Trophoblast cell (in vitro differentiated cells and primary cell): ENCODE results near the gene SUPT20H.

Source experiments
- DNase-seq, 2 donors: peaks; one replicate each; pipeline ENCODE4 v3.0.0-alpha.2; 2016
- H2AFZ ChIP-seq: 2 replicates; pipeline ENCODE4 v1.6.1; 2013; ENCODE audit warnings: low read length, moderate library complexity, mild to moderate bottlenecking; ENCODE audit not compliant: insufficient read depth, poor library complexity
- H2AK5ac ChIP-seq: 2 replicates; pipeline ENCODE4 v1.6.1; 2013; ENCODE audit warnings: mild to moderate bottlenecking, low read length
- H2BK120ac ChIP-seq: 2 replicates; pipeline ENCODE4 v1.6.1; 2013; ENCODE audit warnings: low read length, mild to moderate bottlenecking, moderate library complexity; ENCODE audit not compliant: insufficient read depth, poor library complexity
- H2BK12ac ChIP-seq: 2 replicates; pipeline ENCODE4 v1.6.1; 2013; ENCODE audit warnings: mild to moderate bottlenecking, low read length, moderate library complexity
- H2BK5ac ChIP-seq: 2 replicates; pipeline ENCODE4 v1.6.1; 2013; ENCODE audit warnings: low read length, low read depth, moderate library complexity, mild to moderate bottlenecking; ENCODE audit not compliant: poor library complexity
- H3K14ac ChIP-seq: 2 replicates; pipeline ENCODE4 v1.6.1; 2013; ENCODE audit warnings: mild to moderate bottlenecking, low read length
- H3K18ac ChIP-seq: 2 replicates; pipeline ENCODE4 v1.6.1; 2013; ENCODE audit warnings: mild to moderate bottlenecking, low read length
- H3K23ac ChIP-seq: 2 replicates; pipeline ENCODE4 v1.6.1; 2013; ENCODE audit warnings: low read length
- H3K27ac ChIP-seq: 2 replicates; pipeline ENCODE4 v1.5.1; 2013; ENCODE audit warnings: low read depth, mild to moderate bottlenecking, inconsistent platforms, low read length, moderate library complexity
- H3K27me3 ChIP-seq: 2 replicates; pipeline ENCODE4 v1.6.1; 2013; ENCODE audit warnings: inconsistent platforms, mild to moderate bottlenecking, low read length, moderate library complexity; ENCODE audit not compliant: insufficient read depth
- H3K36me3 ChIP-seq, 2 experiments: 1 replicate in 1 of 2; 2 replicates in 1 of 2; pipeline ENCODE4 v1.6.1; 2013; ENCODE audit warnings: low read length in 2 of 2, mild to moderate bottlenecking in 2 of 2, moderate library complexity in 1 of 2; ENCODE audit not compliant: insufficient read depth in 2 of 2, control insufficient read depth in 1 of 2
- H3K4ac ChIP-seq: 2 replicates; pipeline ENCODE4 v1.6.1; 2013; ENCODE audit warnings: low read depth, mild to moderate bottlenecking, low read length, moderate library complexity
- H3K4me1 ChIP-seq, 2 experiments: 1 replicate in 1 of 2; 2 replicates in 1 of 2; pipeline ENCODE4 v1.6.1; 2013; ENCODE audit warnings: low read length in 2 of 2, mild to moderate bottlenecking in 2 of 2, moderate library complexity in 1 of 2; ENCODE audit not compliant: insufficient read depth in 2 of 2, control insufficient read depth in 1 of 2
- H3K4me2 ChIP-seq: 2 replicates; pipeline ENCODE4 v1.6.1; 2013; ENCODE audit warnings: inconsistent platforms, mild to moderate bottlenecking, low read length, moderate library complexity
- H3K4me3 ChIP-seq: 2 replicates; pipeline ENCODE4 v1.5.1; 2013; ENCODE audit warnings: mild to moderate bottlenecking, low read depth, low read length, inconsistent platforms
- H3K79me1 ChIP-seq: one replicate; pipeline ENCODE4 v1.6.1; 2013; ENCODE audit warnings: low read length
- H3K79me2 ChIP-seq: 2 replicates; pipeline ENCODE4 v1.6.1; 2013; ENCODE audit warnings: low read length, mild to moderate bottlenecking; ENCODE audit not compliant: control insufficient read depth, insufficient read depth, poor library complexity
- H3K9ac ChIP-seq: 2 replicates; pipeline ENCODE4 v1.6.1; 2013; ENCODE audit warnings: mild to moderate bottlenecking, low read length
- H3K9me3 ChIP-seq: 2 replicates; pipeline ENCODE4 v1.6.1; 2013; ENCODE audit warnings: low read depth, mild to moderate bottlenecking, control low read depth, inconsistent platforms, low read length; ENCODE audit not compliant: insufficient read depth
- H4K12ac ChIP-seq: 2 replicates; pipeline ENCODE4 v1.6.1; 2013; ENCODE audit warnings: low read depth, mild to moderate bottlenecking, low read length, moderate library complexity
- H4K8ac ChIP-seq: 2 replicates; pipeline ENCODE4 v1.6.1; 2013; ENCODE audit warnings: low read depth, mild to moderate bottlenecking, low read length, moderate library complexity
- H4K91ac ChIP-seq: one replicate; pipeline ENCODE4 v1.6.1; 2013; ENCODE audit warnings: low read depth, mild to moderate bottlenecking, low read length, moderate library complexity
- WGBS: extraction: QIAGEN DNeasy Blood & Tissue Kit; methylation state at CpG from one replicate; pipeline ENCODE4 v1.1.7; 2013; ENCODE audit warnings: missing lambda C conversion rate; ENCODE audit not compliant: insufficient read length, insufficient coverage; ENCODE audit errors: extremely low coverage; 5-methylcytosine and 5-hydroxymethylcytosine counted together

The SUPT20H gene

GRCh38 chr13:37090912-37091311 is 31.4 kb upstream of the SUPT20H start:
- Histone ChIP-seq H3K79me1 (no peaks in the 10 kb centered on the region), H3K79me2 (no peaks in the 10 kb centered on the region), H3K4ac (no peak overlapping the region), H2BK120ac (no peak overlapping the region), H2AFZ (no peak overlapping the region), H3K9ac (no peak overlapping the region), H3K4me3 (no peak overlapping the region), H3K27ac (no peak overlapping the region), H3K18ac (no peak overlapping the region), H4K12ac (no peak overlapping the region), H3K14ac (no peak overlapping the region), H3K36me3 (no peaks in the 10 kb centered on the region), H3K27me3 (no peaks in the 10 kb centered on the region), H4K8ac (no peak overlapping the region), H3K23ac (no peak overlapping the region), H4K91ac (no peak overlapping the region), H3K4me1 (no peaks in the 10 kb centered on the region), H3K9me3 (no peaks in the 10 kb centered on the region), H2BK5ac (no peak overlapping the region), H2AK5ac (no peak overlapping the region), H2BK12ac (no peak overlapping the region), H3K4me2 (no peak overlapping the region)
- no peak for DNase-seq
- WGBS = no CpG with 5 or more reads among the region's 2 CpGs

DNA sequence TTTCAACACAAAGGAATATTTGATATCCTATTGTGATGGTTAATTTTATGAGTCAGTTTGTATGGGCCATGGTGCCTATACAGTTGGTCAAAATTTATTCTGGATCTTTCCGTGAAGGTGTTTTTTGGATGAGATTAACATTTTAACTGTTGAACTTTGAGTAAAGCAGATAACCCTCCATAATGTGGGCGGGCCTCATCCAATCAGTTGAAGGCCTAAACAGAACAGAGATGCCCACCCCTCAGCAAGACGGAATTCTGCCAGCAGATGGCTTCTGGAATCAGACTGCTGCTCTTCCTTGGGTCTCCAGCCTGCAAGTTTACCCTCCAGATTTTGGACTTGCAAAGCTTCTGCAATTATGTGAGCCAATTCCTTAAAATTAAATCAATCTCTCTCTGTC is 30.0 kb upstream of the SUPT20H start:
- DNase-seq = no peak
- Histone ChIP-seq H3K9me3 (no peaks in the 10 kb centered on the region), H3K4me1 (no peaks in the 10 kb centered on the region), H3K27ac (no peak overlapping the region), H3K23ac (no peak overlapping the region), H4K12ac (no peak overlapping the region), H2BK120ac (no peak overlapping the region), H3K4ac (no peak overlapping the region), H4K91ac (no peak overlapping the region), H3K36me3 (no peaks in the 10 kb centered on the region), H4K8ac (no peak overlapping the region), H3K4me2 (no peak overlapping the region), H2BK12ac (no peak overlapping the region), H3K4me3 (no peak overlapping the region), H3K79me1 (no peaks in the 10 kb centered on the region), H3K18ac (no peak overlapping the region), H3K27me3 (no peaks in the 10 kb centered on the region), H3K9ac (no peak overlapping the region), H3K79me2 (no peaks in the 10 kb centered on the region), H2AFZ (no peak overlapping the region), H2AK5ac (no peak overlapping the region), H2BK5ac (no peak overlapping the region), H3K14ac (no peak overlapping the region)
- no CpG with 5 or more reads among the region's 3 CpGs for WGBS

GRCh38 chr13:37087486-37087885 is 28.0 kb upstream of the SUPT20H start:
- Histone ChIP-seq H4K8ac (no peak overlapping the region), H4K12ac (no peak overlapping the region), H3K36me3 (no peaks in the 10 kb centered on the region), H3K18ac (no peak overlapping the region), H3K27ac (no peak overlapping the region), H3K4me3 (no peak overlapping the region), H3K9ac (no peak overlapping the region), H4K91ac (no peak overlapping the region), H3K4me2 (no peak overlapping the region), H3K27me3 (no peaks in the 10 kb centered on the region), H3K79me1 (no peaks in the 10 kb centered on the region), H3K4me1 (no peaks in the 10 kb centered on the region), H3K4ac (no peak overlapping the region), H2AFZ (no peak overlapping the region), H3K14ac (no peak overlapping the region), H3K23ac (no peak overlapping the region), H2BK120ac (no peak overlapping the region), H3K79me2 (no peaks in the 10 kb centered on the region), H2BK12ac (no peak overlapping the region), H2BK5ac (no peak overlapping the region), H3K9me3 (no peaks in the 10 kb centered on the region), H2AK5ac (no peak overlapping the region)
- no peak for DNase-seq
- WGBS = no CpG with 5 or more reads among the region's 2 CpGs

- H4K8ac ChIP-seq = no peak overlapping the region
- no peak overlapping the region for H3K18ac ChIP-seq
- no peak for DNase-seq
- H3K14ac ChIP-seq = no peak overlapping the region
- no peaks in the 10 kb centered on the region for H3K4me1 ChIP-seq
- no peak overlapping the region for H3K4ac ChIP-seq
- H3K27ac ChIP-seq = no peak overlapping the region
- no peaks in the 10 kb centered on the region for H3K79me1 ChIP-seq
- no peaks in the 10 kb centered on the region for H3K79me2 ChIP-seq
- H4K91ac ChIP-seq = no peak overlapping the region
- no peak overlapping the region for H2BK12ac ChIP-seq
- H2BK120ac ChIP-seq = no peak overlapping the region
- no peak overlapping the region for H3K23ac ChIP-seq
- no CpG with 5 or more reads among the region's 2 CpGs for WGBS
- H3K27me3 ChIP-seq = no peaks in the 10 kb centered on the region
- no peaks in the 10 kb centered on the region for H3K9me3 ChIP-seq
- H2AK5ac ChIP-seq = no peak overlapping the region
- no peaks in the 10 kb centered on the region for H3K36me3 ChIP-seq
- H2AFZ ChIP-seq = no peak overlapping the region
- no peak overlapping the region for H3K4me2 ChIP-seq
- no peak overlapping the region for H3K4me3 ChIP-seq
- no peak overlapping the region for H2BK5ac ChIP-seq
- H4K12ac ChIP-seq = no peak overlapping the region
- H3K9ac ChIP-seq = no peak overlapping the region
Measured at GRCh38 chr13:37085606-37086005, 26.1 kb upstream of the SUPT20H start.
